ENCODE data around the gene NABP2. TPM values are rescaled to one million over a fixed set of nuclear protein-coding genes. Genes with fewer than 3 reads are reported as not detected.

The NABP2 gene
- polyA plus RNA-seq, 2 of the 4 experiments (the other 2 are of a cell fraction) = 64.1 to 86.7 TPM

DNA sequence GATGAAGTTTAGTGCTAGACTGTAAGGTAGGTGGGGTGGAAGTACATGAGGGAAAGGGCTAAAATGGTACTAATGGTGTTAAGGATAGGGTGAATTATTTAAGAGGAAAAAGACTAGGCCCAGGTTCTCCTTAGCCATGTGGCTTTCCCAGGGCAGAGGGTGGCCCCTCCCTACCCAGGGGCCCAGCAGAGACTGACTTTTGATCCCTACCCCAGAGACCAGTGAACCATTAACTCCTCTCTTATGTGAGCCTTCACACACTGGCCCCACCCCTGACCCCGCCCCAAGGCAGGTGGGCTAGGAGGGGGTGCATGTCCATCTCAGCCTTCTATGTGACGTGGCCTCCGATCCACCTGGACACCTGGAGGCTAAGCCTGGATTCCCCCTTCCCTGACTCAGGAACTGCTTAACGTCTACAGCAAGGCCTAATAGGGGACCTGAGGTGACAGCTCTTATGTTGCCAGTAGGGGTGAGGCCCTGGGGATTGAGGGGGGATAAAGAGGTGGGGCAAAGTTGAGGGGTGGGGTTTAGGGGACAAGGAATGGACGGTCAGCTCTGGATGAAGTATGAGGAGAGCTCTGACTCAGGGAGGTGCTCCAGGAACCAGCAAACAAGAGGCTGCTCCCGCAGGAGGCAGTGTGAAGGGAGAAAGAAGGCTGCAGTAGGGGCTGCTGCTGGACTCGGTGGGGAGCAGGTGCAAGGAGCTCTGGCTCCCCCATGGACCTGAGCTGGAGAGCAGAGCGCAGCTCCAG is 6.5 kb downstream of the NABP2 start:
- CTCF ChIA-PET = interaction anchor here (0.9 to 7.0 kb wide), 5 partner anchors 28 to 41 kb away, joined by 3 to 69 read pairs (median 4); partner anchors contain the start of genes ANKRD52, COQ10A and SMARCC2
- TF ChIP-seq, protein P1, sequence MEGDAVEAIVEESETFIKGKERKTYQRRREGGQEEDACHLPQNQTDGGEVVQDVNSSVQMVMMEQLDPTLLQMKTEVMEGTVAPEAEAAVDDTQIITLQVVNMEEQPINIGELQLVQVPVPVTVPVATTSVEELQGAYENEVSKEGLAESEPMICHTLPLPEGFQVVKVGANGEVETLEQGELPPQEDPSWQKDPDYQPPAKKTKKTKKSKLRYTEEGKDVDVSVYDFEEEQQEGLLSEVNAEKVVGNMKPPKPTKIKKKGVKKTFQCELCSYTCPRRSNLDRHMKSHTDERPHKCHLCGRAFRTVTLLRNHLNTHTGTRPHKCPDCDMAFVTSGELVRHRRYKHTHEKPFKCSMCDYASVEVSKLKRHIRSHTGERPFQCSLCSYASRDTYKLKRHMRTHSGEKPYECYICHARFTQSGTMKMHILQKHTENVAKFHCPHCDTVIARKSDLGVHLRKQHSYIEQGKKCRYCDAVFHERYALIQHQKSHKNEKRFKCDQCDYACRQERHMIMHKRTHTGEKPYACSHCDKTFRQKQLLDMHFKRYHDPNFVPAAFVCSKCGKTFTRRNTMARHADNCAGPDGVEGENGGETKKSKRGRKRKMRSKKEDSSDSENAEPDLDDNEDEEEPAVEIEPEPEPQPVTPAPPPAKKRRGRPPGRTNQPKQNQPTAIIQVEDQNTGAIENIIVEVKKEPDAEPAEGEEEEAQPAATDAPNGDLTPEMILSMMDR (IDR thresholded peaks at IDR 0.05) = no peak
- TF ChIP-seq RFX5 (IDR thresholded peaks at IDR 0.05) = no peak
- no peak for TF ChIP-seq MYC (IDR thresholded peaks at IDR 0.05; ENCODE audit: borderline replicate concordance, low read length)
- no peak for TF ChIP-seq HDAC2 (IDR thresholded peaks at IDR 0.05)
- ATAC-seq = peak in 1 of 2 experiments; percentile 16; a peak in 2 of 6 replicates

DNA sequence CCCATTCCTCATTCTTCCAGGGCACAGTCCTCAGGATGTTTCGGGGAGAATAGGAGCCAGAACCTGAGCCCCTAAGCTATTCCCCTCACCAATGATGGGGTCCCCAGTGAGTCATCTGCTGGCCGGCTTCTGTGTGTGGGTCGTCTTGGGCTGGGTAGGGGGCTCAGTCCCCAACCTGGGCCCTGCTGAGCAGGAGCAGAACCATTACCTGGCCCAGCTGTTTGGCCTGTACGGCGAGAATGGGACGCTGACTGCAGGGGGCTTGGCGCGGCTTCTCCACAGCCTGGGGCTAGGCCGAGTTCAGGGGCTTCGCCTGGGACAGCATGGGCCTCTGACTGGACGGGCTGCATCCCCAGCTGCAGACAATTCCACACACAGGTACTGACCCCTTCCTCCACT is 7.0 kb downstream of the NABP2 start:
- no peak for ATAC-seq
- CTCF ChIA-PET = interaction anchor here (0.9 to 7.0 kb wide), 7 partner anchors 9 to 113 kb away, joined by 3 to 69 read pairs (median 4); partner anchors contain the start of genes ANKRD52, COQ10A, RNF41 and SMARCC2

More for the DNA sequence above, 6.5 kb downstream of the NABP2 start:
- Histone ChIP-seq H3K9me3 (no peaks in the 10 kb centered on the region), H3K4me2 (0 out of 3 replicates have a peak overlapping the region, but pooled peaks have one; percentile 22), H3K27ac (no peak overlapping the region), H3K4me1 (peaks cover 9% of the 10 kb centered on the region), H3K4me3 (no peak overlapping the region)
- FAIRE-seq (no peak), DNase-seq (ENCODE audit: low read depth in 1 of 2, low spot score in 1 of 2) (no peak)
- POLR2A ChIA-PET = interaction anchor here (1.9 kb wide), 1 partner anchor 9 kb away, joined by 6 read pairs; the partner anchor contains the start of gene RNF41
- WGBS (ENCODE audit: missing lambda C conversion rate) = 64% methylated on average over 7 of the region's 8 CpGs

GRCh38 chr12:56234746-56235436 is 10.7 kb downstream of the NABP2 start:
- Histone ChIP-seq H3K4me2 (no peak overlapping the region), H3K4me3 (no peak overlapping the region), H3K27ac (no peak overlapping the region), H3K9me3 (no peaks in the 10 kb centered on the region), H3K4me1 (peaks cover 8% of the 10 kb centered on the region)
- WGBS (ENCODE audit: missing lambda C conversion rate) = 94% methylated on average over 16 of the region's 16 CpGs
- DNase-seq (ENCODE audit: low read depth in 1 of 2, low spot score in 1 of 2) = no peak
- FAIRE-seq = no peak
- ATAC-seq = peak; percentile 3 to 7; a peak in 2 of 6 replicates
- CTCF ChIA-PET = interaction anchor here (0.9 to 7.0 kb wide), 9 partner anchors 9 to 131 kb away, joined by 3 to 69 read pairs (median 7); partner anchors contain the start of genes ANKRD52 and SMARCC2
- POLR2A ChIA-PET = no interaction called here
- TF ChIP-seq SREBF2 (IDR thresholded peaks at IDR 0.05) (no peak), USF2 (IDR thresholded peaks at IDR 0.05) (no peak), KDM5A (IDR thresholded peaks at IDR 0.05) (no peak), POLR2AphosphoS2 (conservative IDR thresholded peaks at IDR 0.05; ENCODE audit: low read length) (no peak), GATA3 (IDR thresholded peaks at IDR 0.05; ENCODE audit: borderline replicate concordance) (no peak), ZFP36 (IDR thresholded peaks at IDR 0.05; ENCODE audit: borderline replicate concordance, partially characterized antibody) (no peak), PHF8 (IDR thresholded peaks at IDR 0.05; ENCODE audit: borderline replicate concordance, low read depth) (no peak), RFX5 (IDR thresholded peaks at IDR 0.05) (no peak), ZNF302 (CRISPR knock-in tag; IDR thresholded peaks at IDR 0.05) (no peak), KDM1A (IDR thresholded peaks at IDR 0.05; ENCODE audit: low read depth) (no peak), ZC3H11A (IDR thresholded peaks at IDR 0.05) (no peak), CHD4 (IDR thresholded peaks at IDR 0.05; ENCODE audit: borderline replicate concordance) (no peak)
- TF ChIP-seq, protein P2, sequence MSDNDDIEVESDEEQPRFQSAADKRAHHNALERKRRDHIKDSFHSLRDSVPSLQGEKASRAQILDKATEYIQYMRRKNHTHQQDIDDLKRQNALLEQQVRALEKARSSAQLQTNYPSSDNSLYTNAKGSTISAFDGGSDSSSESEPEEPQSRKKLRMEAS (IDR thresholded peaks at IDR 0.05) = no peak
- TF ChIP-seq, protein P3, sequence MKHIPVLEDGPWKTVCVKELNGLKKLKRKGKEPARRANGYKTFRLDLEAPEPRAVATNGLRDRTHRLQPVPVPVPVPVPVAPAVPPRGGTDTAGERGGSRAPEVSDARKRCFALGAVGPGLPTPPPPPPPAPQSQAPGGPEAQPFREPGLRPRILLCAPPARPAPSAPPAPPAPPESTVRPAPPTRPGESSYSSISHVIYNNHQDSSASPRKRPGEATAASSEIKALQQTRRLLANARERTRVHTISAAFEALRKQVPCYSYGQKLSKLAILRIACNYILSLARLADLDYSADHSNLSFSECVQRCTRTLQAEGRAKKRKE (CRISPR knock-in tag; IDR thresholded peaks at IDR 0.05; ENCODE audit: low read depth) = no peak
- TF ChIP-seq, protein P1 (IDR thresholded peaks at IDR 0.05) = no peak

More for the DNA sequence above, 7.0 kb downstream of the NABP2 start:
- 81% methylated on average over 10 of the region's 11 CpGs for WGBS (ENCODE audit: missing lambda C conversion rate)
- no peak for TF ChIP-seq ZC3H11A (IDR thresholded peaks at IDR 0.05)
- no peak for TF ChIP-seq FOSB (CRISPR knock-in tag; IDR thresholded peaks at IDR 0.05)
- no peak for TF ChIP-seq RARB (CRISPR knock-in tag; IDR thresholded peaks at IDR 0.05)
- TF ChIP-seq, protein P4, sequence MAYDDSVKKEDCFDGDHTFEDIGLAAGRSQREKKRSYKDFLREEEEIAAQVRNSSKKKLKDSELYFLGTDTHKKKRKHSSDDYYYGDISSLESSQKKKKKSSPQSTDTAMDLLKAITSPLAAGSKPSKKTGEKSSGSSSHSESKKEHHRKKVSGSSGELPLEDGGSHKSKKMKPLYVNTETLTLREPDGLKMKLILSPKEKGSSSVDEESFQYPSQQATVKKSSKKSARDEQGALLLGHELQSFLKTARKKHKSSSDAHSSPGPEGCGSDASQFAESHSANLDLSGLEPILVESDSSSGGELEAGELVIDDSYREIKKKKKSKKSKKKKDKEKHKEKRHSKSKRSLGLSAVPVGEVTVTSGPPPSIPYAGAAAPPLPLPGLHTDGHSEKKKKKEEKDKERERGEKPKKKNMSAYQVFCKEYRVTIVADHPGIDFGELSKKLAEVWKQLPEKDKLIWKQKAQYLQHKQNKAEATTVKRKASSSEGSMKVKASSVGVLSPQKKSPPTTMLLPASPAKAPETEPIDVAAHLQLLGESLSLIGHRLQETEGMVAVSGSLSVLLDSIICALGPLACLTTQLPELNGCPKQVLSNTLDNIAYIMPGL (CRISPR knock-in tag; IDR thresholded peaks at IDR 0.05; ENCODE audit: borderline replicate concordance) = no peak
- TF ChIP-seq NPAS2 (CRISPR knock-in tag; IDR thresholded peaks at IDR 0.05; ENCODE audit: borderline replicate concordance) = no peak
- no peak for TF ChIP-seq SMC3 (IDR thresholded peaks at IDR 0.05)
- no peak for TF ChIP-seq MAFK (IDR thresholded peaks at IDR 0.05; ENCODE audit: partially characterized antibody)
- no peak overlapping the region for H3K4me3 ChIP-seq
- H3K27ac ChIP-seq = no peak overlapping the region
- no peak overlapping the region for H3K4me2 ChIP-seq
- FAIRE-seq = no peak
- H3K9me3 ChIP-seq = no peaks in the 10 kb centered on the region
- no peak for DNase-seq (ENCODE audit: low read depth in 1 of 2, low spot score in 1 of 2)
- H3K4me1 ChIP-seq = peaks cover 9% of the 10 kb centered on the region
- POLR2A ChIA-PET = interaction anchor here (1.9 kb wide), 1 partner anchor 9 kb away, joined by 6 read pairs; the partner anchor contains the start of gene RNF41
